ENCODE data around the gene SLC25A45.

DNA sequence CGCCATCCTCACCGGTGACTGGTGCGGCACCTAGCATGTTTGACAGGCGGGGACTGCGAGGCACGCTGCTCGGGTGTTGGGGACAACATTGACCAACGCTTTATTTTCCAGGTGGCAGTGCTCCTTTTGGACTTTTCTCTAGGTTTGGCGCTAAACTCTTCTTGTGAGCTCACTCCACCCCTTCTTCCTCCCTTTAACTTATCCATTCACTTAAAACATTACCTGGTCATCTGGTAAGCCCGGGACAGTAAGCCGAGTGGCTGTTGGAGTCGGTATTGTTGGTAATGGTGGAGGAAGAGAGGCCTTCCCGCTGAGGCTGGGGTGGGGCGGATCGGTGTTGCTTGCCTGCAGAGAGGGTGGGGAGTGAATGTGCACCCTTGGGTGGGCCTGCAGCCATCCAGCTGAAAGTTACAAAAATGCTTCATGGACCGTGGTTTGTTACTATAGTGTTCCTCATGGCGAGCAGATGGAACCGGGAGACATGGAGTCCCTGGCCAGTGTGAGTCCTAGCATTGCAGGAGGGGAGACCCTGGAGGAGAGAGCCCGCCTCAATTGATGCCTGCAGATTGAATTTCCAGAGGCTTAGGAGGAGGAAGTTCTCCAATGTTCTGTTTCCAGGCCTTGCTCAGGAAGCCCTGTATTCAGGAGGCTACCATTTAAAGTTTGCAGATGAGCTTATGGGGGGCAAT, 41.2 kb upstream of the SLC25A45 start:
- TF ChIP-seq CTCF (optimal IDR thresholded peaks at IDR 0.05 in 1 of 3, IDR thresholded peaks at IDR 0.05 in 1 of 3, conservative IDR thresholded peaks at IDR 0.05 in 1 of 3; ENCODE audit: extremely low read depth in 1 of 3, insufficient read depth in 2 of 3, low read length in 3 of 3) (no peak), EZH2 (IDR thresholded peaks at IDR 0.05; ENCODE audit: low read length) (no peak)

Data from keratinocyte (primary cell).